ENCODE results near the gene MED23.
A peak's percentile ranks its signal among the peaks of the same experiment; 100 is the strongest.

Gene MED23

GRCh38 chr6:131627724-131628682 is at the start of gene MED23:
Gene MED23, minus strand, starts transcription at chr6:131628242. Its CDS starts 193 bp downstream, at chr6:131628049.
- H3K36me3 ChIP-seq (ENCODE audit: control insufficient read depth in 1 of 2, insufficient read depth in 2 of 2, low read length in 2 of 2): peaks cover 16 to 19% of the 10 kb centered on the region in 2 donors
- H3K9me3 ChIP-seq (ENCODE audit: control insufficient read depth in 1 of 2, low read length in 2 of 2): no peaks in the 10 kb centered on the region
- H3K27me3 ChIP-seq (ENCODE audit: low read depth, low read length): no peaks in the 10 kb centered on the region
- H3K4me3 ChIP-seq (ENCODE audit: low read depth in 1 of 2, low read length in 2 of 2): peak within 1 kb of the TSS; percentile 93 to 98
- H3K4me1 ChIP-seq (ENCODE audit: control insufficient read depth in 1 of 2, insufficient read depth in 2 of 2, low read length in 2 of 2): peaks cover 0 to 21% of the 10 kb centered on the region in 2 donors
- peak within 1 kb of the TSS; percentile 82 for H3K27ac ChIP-seq (ENCODE audit: low read length)

GRCh38 chr6:131673184-131673583 is 45.1 kb upstream of the MED23 start:
- Histone ChIP-seq H3K27ac (ENCODE audit: low read length) (no peak overlapping the region), H3K27me3 (ENCODE audit: low read depth, low read length) (no peaks in the 10 kb centered on the region), H3K36me3 (ENCODE audit: control insufficient read depth in 1 of 2, insufficient read depth in 2 of 2, low read length in 2 of 2) (no peaks in the 10 kb centered on the region), H3K9me3 (ENCODE audit: control insufficient read depth in 1 of 2, low read length in 2 of 2) (no peaks in the 10 kb centered on the region), H3K4me3 (ENCODE audit: low read depth in 1 of 2, low read length in 2 of 2) (no peak overlapping the region), H3K4me1 (ENCODE audit: control insufficient read depth in 1 of 2, insufficient read depth in 2 of 2, low read length in 2 of 2) (no peaks in the 10 kb centered on the region)

- Histone ChIP-seq H3K4me1 (ENCODE audit: control insufficient read depth in 1 of 2, insufficient read depth in 2 of 2, low read length in 2 of 2) (no peaks in the 10 kb centered on the region), H3K27me3 (ENCODE audit: low read depth, low read length) (no peaks in the 10 kb centered on the region), H3K9me3 (ENCODE audit: control insufficient read depth in 1 of 2, low read length in 2 of 2) (no peaks in the 10 kb centered on the region), H3K27ac (ENCODE audit: low read length) (no peak overlapping the region), H3K36me3 (ENCODE audit: control insufficient read depth in 1 of 2, insufficient read depth in 2 of 2, low read length in 2 of 2) (no peaks in the 10 kb centered on the region), H3K4me3 (ENCODE audit: low read depth in 1 of 2, low read length in 2 of 2) (no peak overlapping the region)
Measured at GRCh38 chr6:131669891-131670290, 41.8 kb upstream of the MED23 start.

- H3K27ac ChIP-seq (ENCODE audit: low read length): no peak overlapping the region
- H3K4me3 ChIP-seq (ENCODE audit: low read depth in 1 of 2, low read length in 2 of 2): no peak overlapping the region
- no peaks in the 10 kb centered on the region for H3K9me3 ChIP-seq (ENCODE audit: control insufficient read depth in 1 of 2, low read length in 2 of 2)
- H3K27me3 ChIP-seq (ENCODE audit: low read depth, low read length): no peaks in the 10 kb centered on the region
- no peaks in the 10 kb centered on the region for H3K4me1 ChIP-seq (ENCODE audit: control insufficient read depth in 1 of 2, insufficient read depth in 2 of 2, low read length in 2 of 2)
- no peaks in the 10 kb centered on the region for H3K36me3 ChIP-seq (ENCODE audit: control insufficient read depth in 1 of 2, insufficient read depth in 2 of 2, low read length in 2 of 2)
Measured at GRCh38 chr6:131663578-131664165, 35.6 kb upstream of the MED23 start.

GRCh38 chr6:131660195-131660594 is 32.2 kb upstream of the MED23 start:
- Histone ChIP-seq H3K36me3 (ENCODE audit: control insufficient read depth in 1 of 2, insufficient read depth in 2 of 2, low read length in 2 of 2) (no peaks in the 10 kb centered on the region), H3K4me1 (ENCODE audit: control insufficient read depth in 1 of 2, insufficient read depth in 2 of 2, low read length in 2 of 2) (no peaks in the 10 kb centered on the region), H3K4me3 (ENCODE audit: low read depth in 1 of 2, low read length in 2 of 2) (no peak overlapping the region), H3K27ac (ENCODE audit: low read length) (no peak overlapping the region), H3K27me3 (ENCODE audit: low read depth, low read length) (no peaks in the 10 kb centered on the region), H3K9me3 (ENCODE audit: control insufficient read depth in 1 of 2, low read length in 2 of 2) (no peaks in the 10 kb centered on the region)

- no peaks in the 10 kb centered on the region for H3K9me3 ChIP-seq (ENCODE audit: control insufficient read depth in 1 of 2, low read length in 2 of 2)
- H3K27me3 ChIP-seq (ENCODE audit: low read depth, low read length): no peaks in the 10 kb centered on the region
- H3K27ac ChIP-seq (ENCODE audit: low read length): no peak overlapping the region
- no peak overlapping the region for H3K4me3 ChIP-seq (ENCODE audit: low read depth in 1 of 2, low read length in 2 of 2)
- H3K36me3 ChIP-seq (ENCODE audit: control insufficient read depth in 1 of 2, insufficient read depth in 2 of 2, low read length in 2 of 2): no peaks in the 10 kb centered on the region
- H3K4me1 ChIP-seq (ENCODE audit: control insufficient read depth in 1 of 2, insufficient read depth in 2 of 2, low read length in 2 of 2): no peaks in the 10 kb centered on the region
Measured at GRCh38 chr6:131658287-131658686, 30.2 kb upstream of the MED23 start.

GRCh38 chr6:131657630-131658111 is 29.6 kb upstream of the MED23 start:
- Histone ChIP-seq H3K27me3 (ENCODE audit: low read depth, low read length) (no peaks in the 10 kb centered on the region), H3K27ac (ENCODE audit: low read length) (no peak overlapping the region)

GRCh38 chr6:131657222-131657621 is 29.2 kb upstream of the MED23 start:
- Histone ChIP-seq H3K27me3 (ENCODE audit: low read depth, low read length) (no peaks in the 10 kb centered on the region), H3K4me3 (ENCODE audit: low read depth in 1 of 2, low read length in 2 of 2) (no peak overlapping the region), H3K4me1 (ENCODE audit: control insufficient read depth in 1 of 2, insufficient read depth in 2 of 2, low read length in 2 of 2) (no peaks in the 10 kb centered on the region), H3K36me3 (ENCODE audit: control insufficient read depth in 1 of 2, insufficient read depth in 2 of 2, low read length in 2 of 2) (no peaks in the 10 kb centered on the region), H3K9me3 (ENCODE audit: control insufficient read depth in 1 of 2, low read length in 2 of 2) (no peaks in the 10 kb centered on the region), H3K27ac (ENCODE audit: low read length) (no peak overlapping the region)

More at GRCh38 chr6:131657630-131658111, 29.6 kb upstream of the MED23 start:
- Histone ChIP-seq H3K4me1 (ENCODE audit: control insufficient read depth in 1 of 2, insufficient read depth in 2 of 2, low read length in 2 of 2) (no peaks in the 10 kb centered on the region), H3K36me3 (ENCODE audit: control insufficient read depth in 1 of 2, insufficient read depth in 2 of 2, low read length in 2 of 2) (no peaks in the 10 kb centered on the region), H3K9me3 (ENCODE audit: control insufficient read depth in 1 of 2, low read length in 2 of 2) (no peaks in the 10 kb centered on the region), H3K4me3 (ENCODE audit: low read depth in 1 of 2, low read length in 2 of 2) (no peak overlapping the region)

GRCh38 chr6:131656667-131657066 is 28.6 kb upstream of the MED23 start:
- Histone ChIP-seq H3K4me3 (ENCODE audit: low read depth in 1 of 2, low read length in 2 of 2) (no peak overlapping the region), H3K27me3 (ENCODE audit: low read depth, low read length) (no peaks in the 10 kb centered on the region), H3K4me1 (ENCODE audit: control insufficient read depth in 1 of 2, insufficient read depth in 2 of 2, low read length in 2 of 2) (no peaks in the 10 kb centered on the region), H3K36me3 (ENCODE audit: control insufficient read depth in 1 of 2, insufficient read depth in 2 of 2, low read length in 2 of 2) (no peaks in the 10 kb centered on the region), H3K9me3 (ENCODE audit: control insufficient read depth in 1 of 2, low read length in 2 of 2) (no peaks in the 10 kb centered on the region), H3K27ac (ENCODE audit: low read length) (no peak overlapping the region)

- Histone ChIP-seq H3K4me1 (ENCODE audit: control insufficient read depth in 1 of 2, insufficient read depth in 2 of 2, low read length in 2 of 2) (no peaks in the 10 kb centered on the region), H3K9me3 (ENCODE audit: control insufficient read depth in 1 of 2, low read length in 2 of 2) (no peaks in the 10 kb centered on the region), H3K27me3 (ENCODE audit: low read depth, low read length) (no peaks in the 10 kb centered on the region), H3K4me3 (ENCODE audit: low read depth in 1 of 2, low read length in 2 of 2) (no peak overlapping the region), H3K27ac (ENCODE audit: low read length) (no peak overlapping the region), H3K36me3 (ENCODE audit: control insufficient read depth in 1 of 2, insufficient read depth in 2 of 2, low read length in 2 of 2) (no peaks in the 10 kb centered on the region)
Measured at GRCh38 chr6:131655951-131656350, 27.9 kb upstream of the MED23 start.

GRCh38 chr6:131655387-131655786 is 27.3 kb upstream of the MED23 start:
- Histone ChIP-seq H3K4me1 (ENCODE audit: control insufficient read depth in 1 of 2, insufficient read depth in 2 of 2, low read length in 2 of 2) (no peaks in the 10 kb centered on the region), H3K4me3 (ENCODE audit: low read depth in 1 of 2, low read length in 2 of 2) (no peak overlapping the region), H3K9me3 (ENCODE audit: control insufficient read depth in 1 of 2, low read length in 2 of 2) (no peaks in the 10 kb centered on the region), H3K36me3 (ENCODE audit: control insufficient read depth in 1 of 2, insufficient read depth in 2 of 2, low read length in 2 of 2) (no peaks in the 10 kb centered on the region), H3K27me3 (ENCODE audit: low read depth, low read length) (no peaks in the 10 kb centered on the region), H3K27ac (ENCODE audit: low read length) (no peak overlapping the region)

All from muscle layer of duodenum (tissue), 2 donors.